GM18499 (cell line): ENCODE measurements around the gene RNF144B.
"Not testable (repeated sequence)": the region's sequence is repeated elsewhere in the genome, so short reads cannot be mapped to it uniquely, and the experiment has no call there.

Experiments
- ATAC-seq: cut with Tn5 transposase; IDR thresholded peaks from one replicate; pipeline ENCODE4 v1.9.1; 2021; ENCODE audit warnings: moderate number of reproducible peaks; ENCODE audit not compliant: insufficient read depth, unreplicated experiment

RNF144B gene

DNA sequence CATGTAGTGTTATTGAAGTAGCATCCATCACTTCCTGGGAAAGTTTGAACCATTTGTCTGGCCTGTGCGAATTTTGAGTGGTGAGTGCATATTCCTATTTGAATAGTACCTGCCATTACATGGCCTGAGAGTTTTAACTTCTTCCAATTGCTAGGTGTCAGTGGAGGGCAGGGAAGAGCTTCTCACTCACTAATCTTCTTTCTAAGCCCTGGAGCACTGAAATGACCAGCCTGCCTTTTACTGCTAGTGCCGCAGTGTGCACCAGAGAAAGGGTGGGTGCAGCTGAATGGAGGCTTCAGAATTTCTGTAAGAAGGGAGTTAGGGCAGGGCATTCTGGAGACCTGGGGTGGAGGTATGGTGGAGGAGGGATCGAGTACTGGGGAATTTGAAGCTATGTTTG is 45.5 kb downstream of the RNF144B start:
- no peak for ATAC-seq

DNA sequence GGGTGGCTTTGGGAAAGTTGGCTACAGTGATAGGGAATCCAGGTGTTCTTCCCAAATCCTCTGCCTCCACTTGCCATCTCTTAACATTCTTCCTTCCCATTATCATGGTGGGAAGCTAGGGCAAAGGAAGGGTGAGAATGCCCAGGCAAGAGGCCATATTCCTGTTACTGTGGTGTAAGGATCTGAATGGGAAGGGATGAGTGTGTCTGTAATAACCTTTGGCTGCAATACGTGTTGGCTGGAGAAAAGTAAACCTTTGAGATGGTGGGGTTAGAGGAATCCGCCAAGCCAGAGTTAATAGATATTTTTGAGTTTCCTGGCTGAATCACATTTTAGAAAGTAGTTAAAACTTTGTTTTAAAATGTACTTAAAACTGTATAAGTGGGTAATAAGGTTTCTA is 45.9 kb downstream of the RNF144B start:
- ATAC-seq, result no peak

- ATAC-seq, result no peak
Observed at GRCh38 chr6:18436341-18436740, 49.2 kb downstream of the RNF144B start.

DNA sequence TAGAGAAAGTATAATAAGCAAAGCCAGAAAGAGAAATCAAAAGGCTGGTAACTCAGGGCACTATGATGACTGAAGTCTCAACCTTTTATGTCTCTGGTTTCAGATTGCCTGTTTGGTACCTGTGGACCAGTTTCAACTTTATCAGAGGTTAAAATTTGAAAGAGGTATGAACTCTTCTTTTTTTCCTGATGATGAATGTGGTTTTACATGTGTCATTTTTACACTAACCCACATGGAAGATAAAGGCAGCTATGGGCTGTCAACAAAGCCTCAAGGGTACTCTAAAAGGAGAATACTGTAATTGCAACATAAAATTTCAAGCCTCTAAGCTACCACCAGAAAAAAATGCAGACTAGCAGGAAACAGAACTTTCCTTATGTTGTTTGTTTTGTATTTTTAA is 52.4 kb downstream of the RNF144B start:
- no peak for ATAC-seq

DNA sequence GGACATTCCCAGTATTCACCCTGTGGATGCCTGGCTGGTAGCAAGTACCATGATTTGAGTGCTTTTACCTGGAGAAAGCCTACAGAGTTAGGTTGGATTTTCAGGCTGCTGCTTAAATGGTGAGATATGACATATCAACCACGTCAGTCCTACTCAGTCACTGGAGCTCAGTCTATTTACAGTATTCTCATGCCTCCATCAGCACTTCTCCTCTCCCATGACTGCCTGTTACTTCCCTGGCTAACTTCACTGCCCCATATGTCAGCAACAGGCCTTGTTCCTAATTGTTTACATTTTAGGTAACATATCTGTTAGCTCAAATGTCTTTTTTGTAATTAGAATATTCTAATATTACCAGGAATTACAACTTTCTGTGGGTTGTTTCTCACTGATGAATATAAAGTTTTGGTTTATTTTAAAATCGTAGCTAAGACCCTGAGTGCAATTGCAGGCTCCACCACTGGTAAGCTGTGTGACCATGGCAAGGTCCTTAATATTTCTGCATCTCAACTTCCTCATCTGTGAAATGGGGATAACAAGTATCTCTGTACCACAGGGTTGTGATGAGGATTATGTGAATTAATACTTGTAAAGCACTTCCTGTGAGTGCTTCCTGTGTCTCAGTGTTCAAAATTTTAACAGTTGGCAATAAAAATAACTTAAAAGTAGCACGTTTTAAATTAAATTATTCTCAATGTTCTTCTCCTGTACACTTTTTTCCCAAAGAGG is 54.3 kb downstream of the RNF144B start:
- ATAC-seq, result no peak

- ATAC-seq, result no peak
Observed at GRCh38 chr6:18444111-18444510, 57.0 kb downstream of the RNF144B start.

DNA sequence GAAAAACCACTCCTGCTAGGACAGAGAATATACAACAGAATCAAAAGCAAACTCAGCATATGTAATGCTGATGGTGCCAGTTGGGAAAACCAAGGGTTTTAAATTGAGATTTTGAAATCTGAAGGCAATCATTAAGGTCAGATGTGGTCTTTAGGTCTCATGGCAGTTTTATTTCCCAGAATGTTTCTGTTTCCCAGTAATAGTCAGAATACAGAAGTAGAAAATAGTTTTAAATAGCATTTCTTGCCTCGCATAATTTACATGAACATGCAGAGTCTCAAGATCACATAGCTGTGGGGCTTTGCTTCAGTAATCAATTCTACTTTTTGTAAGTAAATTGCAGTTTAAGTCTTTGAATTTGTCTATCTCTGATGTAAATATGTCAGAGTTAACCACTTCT is 58.1 kb downstream of the RNF144B start:
- no peak for ATAC-seq

GRCh38 chr6:18446771-18447170 is 59.6 kb downstream of the RNF144B start:
- ATAC-seq, result no peak

- ATAC-seq, result no peak
Observed at GRCh38 chr6:18447552-18447951, 60.4 kb downstream of the RNF144B start.

- no peak for ATAC-seq
Observed at GRCh38 chr6:18451756-18452155, 64.6 kb downstream of the RNF144B start.

GRCh38 chr6:18454446-18454845 is 67.3 kb downstream of the RNF144B start:
- no peak for ATAC-seq

GRCh38 chr6:18457065-18457737 is 70.1 kb downstream of the RNF144B start:
- no peak for ATAC-seq

- ATAC-seq, result not testable (repeated sequence)
Observed at GRCh38 chr6:18458086-18458485, 70.9 kb downstream of the RNF144B start.

DNA sequence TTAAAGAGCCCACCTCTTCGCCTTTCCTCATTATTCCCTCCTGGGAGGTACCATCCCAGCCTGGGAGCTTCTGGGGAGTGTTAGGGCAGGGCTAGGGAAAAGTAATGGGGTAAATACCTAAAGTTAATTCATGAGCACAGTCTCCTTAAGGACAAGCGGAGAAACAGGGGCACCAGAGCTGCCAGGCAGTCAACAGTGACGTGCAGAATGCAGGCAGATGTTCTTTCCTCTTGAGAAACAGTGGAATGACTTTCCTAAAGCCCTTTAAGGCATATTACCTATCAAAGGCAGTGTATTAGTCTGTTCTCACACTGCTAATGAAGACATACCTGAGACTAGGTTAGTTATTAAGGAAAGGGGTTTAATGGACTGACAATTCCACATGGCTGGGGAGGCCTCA is 76.3 kb downstream of the RNF144B start:
- ATAC-seq, result no peak

GRCh38 chr6:18464176-18464575 is 77.0 kb downstream of the RNF144B start:
- no peak for ATAC-seq

GRCh38 chr6:18465410-18466154 is 78.4 kb downstream of the RNF144B start:
- ATAC-seq, result no peak

GRCh38 chr6:18467741-18468502 is 80.8 kb downstream of the RNF144B start:
- ATAC-seq, result no peak

GRCh38 chr6:18468503-18468843 is 81.3 kb downstream of the RNF144B start:
- no peak for ATAC-seq

GRCh38 chr6:18469536-18469935 is 82.4 kb downstream of the RNF144B start:
- no peak for ATAC-seq

- no peak for ATAC-seq
Observed at GRCh38 chr6:18471232-18471964, 84.2 kb downstream of the RNF144B start.
